ENCODE measurements around the gene LRIG3.
"Not testable (repeated sequence)": the region's sequence is repeated elsewhere in the genome, so short reads cannot be mapped to it uniquely, and the experiment has no call there.

Gene LRIG3

GRCh38 chr12:58870595-58870994, 49.7 kb downstream of the LRIG3 start:
- DNase-seq (ENCODE audit: insufficient read length, low spot score) (no peak), FAIRE-seq (no peak)

- DNase-seq (ENCODE audit: insufficient read length, low spot score) (no peak), FAIRE-seq (no peak)
Observed at GRCh38 chr12:58860788-58861240, 59.5 kb downstream of the LRIG3 start.

- DNase-seq (ENCODE audit: insufficient read length, low spot score) (no peak), FAIRE-seq (no peak)
Observed at GRCh38 chr12:58860056-58860787, 60.1 kb downstream of the LRIG3 start.

GRCh38 chr12:58858030-58858429, 62.3 kb downstream of the LRIG3 start:
- DNase-seq (ENCODE audit: insufficient read length, low spot score) (no peak), FAIRE-seq (no peak)

GRCh38 chr12:58857206-58857605, 63.1 kb downstream of the LRIG3 start:
- DNase-seq (ENCODE audit: insufficient read length, low spot score); FAIRE-seq: not testable (repeated sequence)

- not testable (repeated sequence) for FAIRE-seq
Observed at GRCh38 chr12:58855630-58856029, 64.7 kb downstream of the LRIG3 start.

GRCh38 chr12:58850826-58851225, 69.5 kb downstream of the LRIG3 start:
- FAIRE-seq (no peak), DNase-seq (ENCODE audit: insufficient read length, low spot score) (no peak)

More at GRCh38 chr12:58855630-58856029, 64.7 kb downstream of the LRIG3 start:
- not testable (repeated sequence) for DNase-seq (ENCODE audit: insufficient read length, low spot score)

GRCh38 chr12:58847901-58848600, 72.3 kb downstream of the LRIG3 start:
- no peak for DNase-seq (ENCODE audit: insufficient read length, low spot score)
- no peak for FAIRE-seq

- DNase-seq (ENCODE audit: insufficient read length, low spot score) (no peak), FAIRE-seq (no peak)
Observed at GRCh38 chr12:58844161-58844560, 76.1 kb downstream of the LRIG3 start.

- no peak for DNase-seq (ENCODE audit: insufficient read length, low spot score)
- FAIRE-seq = no peak
Observed at GRCh38 chr12:58841058-58841798, 79.1 kb downstream of the LRIG3 start.

- FAIRE-seq (no peak), DNase-seq (ENCODE audit: insufficient read length, low spot score) (no peak)
Observed at GRCh38 chr12:58833853-58834252, 86.5 kb downstream of the LRIG3 start.

GRCh38 chr12:58832920-58833319, 87.4 kb downstream of the LRIG3 start:
- DNase-seq (ENCODE audit: insufficient read length, low spot score) = no peak
- no peak for FAIRE-seq
